Central memory CD4-positive, alpha-beta T cell (primary cell): ENCODE data around the gene MEGF11.

Experiments
- DNase-seq: peaks from one replicate; pipeline ENCODE4 v3.0.0; 2022

MEGF11 gene

GRCh38 chr15:66214246-66214645 is 39.3 kb downstream of the MEGF11 start:
- no peak for DNase-seq

- no peak for DNase-seq
These were observed 41.0 kb downstream of the MEGF11 start for GRCh38 chr15:66212563-66212921.

GRCh38 chr15:66211670-66212562 is 41.6 kb downstream of the MEGF11 start:
- DNase-seq = no peak

- DNase-seq = no peak
These were observed 42.9 kb downstream of the MEGF11 start for GRCh38 chr15:66210684-66211083.

- DNase-seq = no peak
These were observed 54.8 kb downstream of the MEGF11 start for GRCh38 chr15:66198757-66199156.

- DNase-seq = no peak
These were observed 56.9 kb downstream of the MEGF11 start for GRCh38 chr15:66196602-66197001.

GRCh38 chr15:66195621-66196230 is 57.8 kb downstream of the MEGF11 start:
- DNase-seq = no peak

GRCh38 chr15:66193066-66193465 is 60.5 kb downstream of the MEGF11 start:
- no peak for DNase-seq

GRCh38 chr15:66190746-66191145 is 62.8 kb downstream of the MEGF11 start:
- DNase-seq = no peak

GRCh38 chr15:66189291-66189690 is 64.3 kb downstream of the MEGF11 start:
- no peak for DNase-seq

- no peak for DNase-seq
These were observed 65.1 kb downstream of the MEGF11 start for GRCh38 chr15:66188464-66188863.

- DNase-seq = no peak
These were observed 66.3 kb downstream of the MEGF11 start for GRCh38 chr15:66187271-66187670.

GRCh38 chr15:66186049-66186825 is 67.3 kb downstream of the MEGF11 start:
- DNase-seq = no peak

GRCh38 chr15:66184936-66185790 is 68.4 kb downstream of the MEGF11 start:
- no peak for DNase-seq

- no peak for DNase-seq
These were observed 69.1 kb downstream of the MEGF11 start for GRCh38 chr15:66184492-66184891.

- DNase-seq = no peak
These were observed 72.9 kb downstream of the MEGF11 start for GRCh38 chr15:66180531-66181097.

GRCh38 chr15:66178531-66178910 is 75.0 kb downstream of the MEGF11 start:
- no peak for DNase-seq

- DNase-seq = no peak
These were observed 81.1 kb downstream of the MEGF11 start for GRCh38 chr15:66172324-66172980.

GRCh38 chr15:66171841-66172240 is 81.7 kb downstream of the MEGF11 start:
- no peak for DNase-seq

- no peak for DNase-seq
These were observed 82.8 kb downstream of the MEGF11 start for GRCh38 chr15:66170716-66171115.

GRCh38 chr15:66170042-66170441 is 83.5 kb downstream of the MEGF11 start:
- no peak for DNase-seq

- DNase-seq = no peak
These were observed 83.9 kb downstream of the MEGF11 start for GRCh38 chr15:66169625-66170024.
